ENCODE results near the gene CHEK1.
"Not testable (repeated sequence)": the region's sequence is repeated elsewhere in the genome, so short reads cannot be mapped to it uniquely, and the experiment has no call there.

The CHEK1 gene

DNA sequence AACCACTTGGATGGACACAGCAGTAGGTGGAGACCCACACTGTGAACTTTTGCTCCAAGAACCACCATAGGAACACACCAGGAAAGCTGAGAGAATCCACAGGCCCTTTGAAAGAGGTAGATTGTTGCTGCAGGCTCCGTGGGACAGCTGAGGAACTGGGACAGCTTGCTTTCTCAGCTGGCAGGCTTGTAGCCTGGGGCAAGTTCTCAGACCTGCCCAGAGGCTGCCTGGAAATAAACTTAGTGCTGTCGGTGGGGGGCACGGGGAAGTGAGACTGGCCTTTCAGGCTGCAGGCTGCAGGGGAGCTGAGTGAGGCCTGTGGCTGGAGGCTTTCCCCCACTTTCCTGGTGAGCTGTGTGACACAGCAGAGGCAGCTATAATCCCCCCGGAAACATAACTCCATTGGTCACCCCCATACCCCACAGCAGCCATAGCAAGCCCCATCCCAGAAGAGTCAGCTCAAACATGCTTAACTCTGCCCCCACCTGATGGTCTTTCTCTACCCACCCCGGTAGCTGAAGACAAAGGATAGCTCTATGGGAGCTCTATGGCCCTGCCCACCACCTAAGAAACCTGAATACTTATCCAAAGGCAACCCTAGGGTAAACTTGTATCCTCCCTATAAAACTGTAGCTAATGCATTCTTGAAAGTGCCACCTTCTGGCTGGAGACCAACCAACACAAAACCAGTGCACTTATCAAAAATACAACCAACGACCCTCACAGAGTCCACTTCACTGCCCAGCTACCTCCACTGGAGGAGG is 77.1 kb downstream of the CHEK1 start:
- DNase-seq, result no peak

DNA sequence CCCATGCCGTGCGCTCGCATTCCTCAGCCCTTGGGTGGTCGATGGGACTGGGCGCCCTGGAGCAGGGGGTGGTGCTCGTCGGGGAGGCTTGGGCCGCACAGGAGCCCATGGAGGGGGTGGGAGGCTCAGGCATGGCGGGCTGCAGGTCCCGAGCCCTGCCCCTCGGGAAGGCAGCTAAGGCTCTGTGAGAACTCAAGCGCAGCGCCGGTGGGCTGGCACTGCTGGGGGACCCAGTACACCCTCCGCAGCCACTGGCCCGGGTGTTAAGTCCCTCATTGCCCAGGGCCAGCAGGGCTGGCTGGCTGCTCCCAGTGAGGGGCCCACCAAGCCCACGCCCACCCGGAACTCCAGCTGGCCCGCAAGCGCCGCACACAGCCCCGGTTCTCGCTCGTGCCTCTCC is 79.7 kb downstream of the CHEK1 start:
- DNase-seq, result not testable (repeated sequence)

DNA sequence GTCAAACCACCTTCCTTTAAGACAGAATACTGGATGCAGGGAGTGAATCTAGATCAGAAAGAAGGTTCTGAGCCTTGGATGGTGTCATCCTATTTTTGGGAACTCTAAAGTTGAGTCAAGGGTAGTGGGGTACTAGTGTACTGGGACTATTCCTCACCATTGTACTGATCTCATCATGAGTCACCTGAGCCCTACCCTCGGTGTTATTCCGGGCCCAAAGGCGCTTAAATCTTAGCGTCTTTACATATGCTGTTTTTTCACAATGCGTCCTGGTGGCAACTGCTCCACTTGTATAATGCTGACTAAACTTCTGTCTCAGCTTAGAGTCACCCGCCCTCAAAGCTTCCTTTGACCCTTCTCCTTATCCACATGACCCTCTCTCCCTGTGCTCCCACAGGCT is 95.8 kb downstream of the CHEK1 start:
- DNase-seq, result no peak

DNA sequence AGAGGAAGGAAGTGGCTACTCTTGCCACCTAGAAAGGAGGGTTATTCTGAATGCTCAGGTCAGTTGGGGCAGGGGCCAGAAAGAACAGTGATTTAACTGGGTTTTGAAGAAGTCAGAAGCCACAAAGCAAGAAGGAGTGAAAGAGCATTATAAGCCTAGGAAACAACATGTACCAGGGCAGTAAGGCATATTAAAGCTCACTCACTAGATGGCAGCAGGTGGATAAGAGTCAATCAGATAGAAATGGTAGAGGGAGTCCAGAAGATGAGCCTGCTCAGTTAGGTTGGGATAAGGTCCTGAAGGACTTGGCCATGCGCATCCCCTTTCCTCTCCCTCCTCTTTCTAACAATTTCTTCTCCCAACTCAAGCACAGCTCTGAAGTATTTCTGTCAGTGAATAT is 99.2 kb downstream of the CHEK1 start:
- DNase-seq, result peak; percentile 19

Data from DMS153 (cell line).